Measurements from ENCODE around the gene SAYSD1. TPM values are rescaled to one million over a fixed set of nuclear protein-coding genes. Genes with fewer than 3 reads are reported as not detected.

SAYSD1 gene
- 14.1 and 17.0 TPM in 2 replicates for total RNA-seq

GRCh38 chr6:39114704-39115599 lies at the start of gene SAYSD1:
Gene SAYSD1, minus strand, starts transcription at chr6:39115186. Its CDS starts 97 bp downstream, at chr6:39115089.

Other genes with a start within 250 kb of the SAYSD1 start
- not detected in 2 replicates for gene GLP1R, start 66.4 kb downstream of the SAYSD1 start, total RNA-seq
- under 0.01 and 0.11 TPM in 2 replicates for gene KCNK5, start 114.3 kb upstream of the SAYSD1 start, total RNA-seq
- gene KCNK17, start 199.2 kb upstream of the SAYSD1 start, total RNA-seq, result not detected in 2 replicates
- not detected in 2 replicates for gene KCNK16, start 207.5 kb upstream of the SAYSD1 start, total RNA-seq

All from uterine smooth muscle cell (primary cell).